Esophagus squamous epithelium (tissue), 5 donors: Measurements from ENCODE around the gene NR3C1. TPM values are rescaled to one million over a fixed set of nuclear protein-coding genes. Genes with fewer than 3 reads are reported as not detected.

ENCODE experiments used
- DNase-seq: peaks from one replicate; lab custom pipeline; 2025; lab: John Stamatoyannopoulos, UW
- H3K27ac ChIP-seq, 4 donors: fragments of 200-600 bp; sonication (generic); one replicate each; pipeline ENCODE4 v1.5.1; 2016 to 2019; ENCODE audit warnings: mild to moderate bottlenecking in 1 of 4
- H3K27me3 ChIP-seq, 4 donors: fragments of 200-600 bp; sonication (generic); 1 replicate in 3 of 4; 2 replicates in 1 of 4; pipeline versions ENCODE4 v1.5.1 to v1.6.0; 2017 to 2021; ENCODE audit warnings: antibody characterized with exemption in 1 of 4
- H3K36me3 ChIP-seq, 3 donors: fragments of 200-600 bp; sonication (generic); one replicate each; pipeline ENCODE4 v1.5.1; 2016 to 2019
- H3K4me1 ChIP-seq, 3 donors: fragments of 200-600 bp; sonication (generic); one replicate each; pipeline ENCODE4 v1.5.1; 2017 to 2019
- H3K4me3 ChIP-seq, 4 donors: fragments of 200-600 bp; sonication (generic); 1 replicate in 3 of 4; 2 replicates in 1 of 4; pipeline ENCODE4 v1.5.1; 2016 to 2019; ENCODE audit warnings: mild to moderate bottlenecking in 2 of 4, moderate library complexity in 1 of 4
- H3K9me3 ChIP-seq, 3 donors: fragments of 200-600 bp; sonication (generic); one replicate each; pipeline ENCODE4 v1.5.1; 2016 to 2019
- POLR2A ChIP-seq, 4 donors: fragments of 450-650 bp; IDR thresholded peaks; one replicate each; pipeline ENCODE4 v1.6.1; 2017; ENCODE audit warnings: antibody characterized with exemption in 4 of 4, mild to moderate bottlenecking in 4 of 4, moderate library complexity in 3 of 4
- whole genome bisulfite sequencing, 2 donors: methylation state at CpG; one replicate each; pipeline ENCODE4 v1.1.5; 2018; 5-methylcytosine and 5-hydroxymethylcytosine counted together
- intact Hi-C: fragments of 100-400 bp; cut with DNase I; formaldehyde crosslinking; loops from one replicate; pipeline ENCODE4 v1.15.0; 2022
- total RNA-seq, 4 donors: library from RNA; depleted of rRNA; stranded (reverse); fragments of >200 nt; gene quantifications; one replicate each; pipeline ENCODE4 v1.1.0, GENCODE V29; 2016
- TF ChIP-seq, protein P1 (sequence below), 6 experiments: fragments of 450-650 bp in 4 of 6; fragments of 200-600 bp in 2 of 6; sonication (generic) in 2 of 6; IDR thresholded peaks; one replicate each; pipeline ENCODE4 v1.5.1; 2016 to 2019; ENCODE audit warnings: antibody characterized with exemption in 6 of 6, mild to moderate bottlenecking in 4 of 6, moderate library complexity in 4 of 6
- donor health status: DM: yes; HTN: yes; CAD: no.

Gene NR3C1
- total RNA-seq, 4 donors from 2014 or later, result 16.7 to 51.1 (median 26.1) TPM

DNA sequence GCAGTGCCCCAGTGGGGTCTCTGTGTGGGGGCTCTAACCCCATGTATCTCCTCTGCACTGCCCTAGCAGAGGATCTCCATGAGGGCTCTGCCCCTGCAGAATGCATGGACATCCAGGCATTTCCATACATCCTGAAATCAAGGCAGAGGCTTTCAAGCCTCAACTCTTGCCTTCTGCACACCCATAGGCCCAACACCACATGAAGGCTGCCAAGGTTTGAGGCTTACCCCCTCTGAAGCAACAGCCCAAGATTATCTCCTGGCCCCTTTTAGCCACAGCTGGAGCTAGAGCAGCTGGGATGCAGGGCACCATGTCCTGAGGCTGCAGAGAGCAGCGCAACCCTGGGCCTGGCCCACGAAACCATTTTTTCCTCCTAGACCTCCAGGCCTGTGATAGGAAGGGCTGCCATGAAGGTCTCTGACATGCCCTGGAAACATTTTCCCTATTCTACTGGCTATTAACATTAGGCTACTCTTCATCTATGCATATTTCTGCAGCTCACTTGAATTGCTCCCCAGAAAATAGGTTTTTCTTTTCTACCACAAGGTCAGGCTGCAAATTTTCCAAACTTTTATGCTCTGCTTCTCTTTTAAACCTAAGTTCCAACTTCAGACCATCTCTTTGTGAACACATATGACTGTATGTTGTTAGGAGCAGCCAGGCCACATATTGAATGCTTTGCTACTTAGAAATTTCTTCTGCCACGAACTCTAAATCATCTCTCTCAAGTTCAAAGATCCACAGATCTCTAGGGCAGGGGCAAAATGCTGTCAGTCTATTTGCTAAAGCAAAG lies 18.4 kb downstream of the NR3C1 start:
- Histone ChIP-seq H3K36me3 (peaks cover 0 to 38% (median 0%) of the 10 kb centered on the region in 3 donors), H3K9me3 (peaks cover 0 to 18% (median 17%) of the 10 kb centered on the region in 3 donors), H3K4me3 (no peak overlapping the region), H3K4me1 (peaks cover 0 to 35% (median 16%) of the 10 kb centered on the region in 3 donors), H3K27ac (no peak overlapping the region), H3K27me3 (no peaks in the 10 kb centered on the region)
- TF ChIP-seq, protein P1, sequence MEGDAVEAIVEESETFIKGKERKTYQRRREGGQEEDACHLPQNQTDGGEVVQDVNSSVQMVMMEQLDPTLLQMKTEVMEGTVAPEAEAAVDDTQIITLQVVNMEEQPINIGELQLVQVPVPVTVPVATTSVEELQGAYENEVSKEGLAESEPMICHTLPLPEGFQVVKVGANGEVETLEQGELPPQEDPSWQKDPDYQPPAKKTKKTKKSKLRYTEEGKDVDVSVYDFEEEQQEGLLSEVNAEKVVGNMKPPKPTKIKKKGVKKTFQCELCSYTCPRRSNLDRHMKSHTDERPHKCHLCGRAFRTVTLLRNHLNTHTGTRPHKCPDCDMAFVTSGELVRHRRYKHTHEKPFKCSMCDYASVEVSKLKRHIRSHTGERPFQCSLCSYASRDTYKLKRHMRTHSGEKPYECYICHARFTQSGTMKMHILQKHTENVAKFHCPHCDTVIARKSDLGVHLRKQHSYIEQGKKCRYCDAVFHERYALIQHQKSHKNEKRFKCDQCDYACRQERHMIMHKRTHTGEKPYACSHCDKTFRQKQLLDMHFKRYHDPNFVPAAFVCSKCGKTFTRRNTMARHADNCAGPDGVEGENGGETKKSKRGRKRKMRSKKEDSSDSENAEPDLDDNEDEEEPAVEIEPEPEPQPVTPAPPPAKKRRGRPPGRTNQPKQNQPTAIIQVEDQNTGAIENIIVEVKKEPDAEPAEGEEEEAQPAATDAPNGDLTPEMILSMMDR (IDR thresholded peaks at IDR 0.05), result no peak
- TF ChIP-seq POLR2A (IDR thresholded peaks at IDR 0.05), result no peak
- 74 to 82% methylated on average over 3 of the region's 3 CpGs for WGBS, 2 donors
- intact Hi-C loops, result no loop called here
- DNase-seq, result no peak

DNA sequence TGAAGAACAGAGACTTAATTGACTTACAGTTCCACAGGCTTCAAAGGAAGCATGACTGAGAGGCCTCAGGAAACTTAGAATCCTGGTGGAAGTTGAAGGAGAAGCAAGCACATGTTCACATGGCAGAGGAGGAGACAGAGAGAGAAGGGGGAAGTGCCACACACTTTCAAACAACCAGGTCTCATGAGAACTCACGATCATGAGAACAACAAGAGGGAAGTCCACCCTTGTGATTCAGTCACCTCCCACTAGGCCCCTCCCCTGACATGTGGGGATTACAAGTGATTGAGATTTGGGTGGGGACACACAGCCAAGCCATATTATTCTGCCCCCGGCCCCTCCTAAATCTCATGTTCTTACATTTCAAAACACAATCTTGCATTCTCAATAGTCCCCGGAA lies 19.5 kb downstream of the NR3C1 start:
- TF ChIP-seq, protein P1 (IDR thresholded peaks at IDR 0.05), result no peak
- TF ChIP-seq POLR2A (IDR thresholded peaks at IDR 0.05), result no peak
- Histone ChIP-seq H3K4me1 (peaks cover 0 to 31% (median 9%) of the 10 kb centered on the region in 3 donors), H3K4me3 (no peak overlapping the region), H3K27ac (no peak overlapping the region), H3K27me3 (no peaks in the 10 kb centered on the region), H3K36me3 (peaks cover 0 to 38% (median 0%) of the 10 kb centered on the region in 3 donors), H3K9me3 (peaks cover 0 to 18% (median 17%) of the 10 kb centered on the region in 3 donors)
- WGBS, 2 donors, result 87 to 97% methylated on average over 3 of the region's 3 CpGs
- intact Hi-C loops, result no loop called here
- no peak for DNase-seq

DNA sequence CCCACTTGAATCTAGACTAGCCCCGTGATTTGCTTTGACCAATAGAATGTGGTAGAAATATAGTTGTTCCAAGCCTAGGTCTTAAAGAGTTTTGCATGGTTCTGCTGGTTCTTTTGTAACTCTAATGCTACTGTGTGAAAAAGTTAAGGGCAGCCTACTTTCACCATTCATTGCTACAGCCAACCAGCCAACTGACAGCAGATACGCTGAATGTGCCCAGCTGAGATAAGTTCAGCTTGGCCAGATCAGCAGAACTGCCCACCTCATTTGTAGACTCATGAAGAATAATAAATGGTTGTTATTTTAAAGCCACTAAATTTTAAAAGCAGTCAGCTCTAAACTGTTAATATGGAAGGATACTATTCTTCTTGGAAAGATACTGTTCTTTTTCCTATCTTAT lies 23.9 kb downstream of the NR3C1 start:
- intact Hi-C loops, result no loop called here
- Histone ChIP-seq H3K27me3 (no peaks in the 10 kb centered on the region), H3K4me3 (no peak overlapping the region), H3K4me1 (peaks cover 0 to 15% (median 4%) of the 10 kb centered on the region in 3 donors), H3K9me3 (peaks cover 0 to 2% (median 2%) of the 10 kb centered on the region in 3 donors), H3K36me3 (peaks cover 0 to 20% (median 0%) of the 10 kb centered on the region in 3 donors), H3K27ac (no peak overlapping the region)
- no peak for DNase-seq
- 86 to 97% methylated on average over 2 of the region's 2 CpGs for WGBS, 2 donors
- TF ChIP-seq, protein P1 (IDR thresholded peaks at IDR 0.05), result no peak
- TF ChIP-seq POLR2A (IDR thresholded peaks at IDR 0.05), result no peak

DNA sequence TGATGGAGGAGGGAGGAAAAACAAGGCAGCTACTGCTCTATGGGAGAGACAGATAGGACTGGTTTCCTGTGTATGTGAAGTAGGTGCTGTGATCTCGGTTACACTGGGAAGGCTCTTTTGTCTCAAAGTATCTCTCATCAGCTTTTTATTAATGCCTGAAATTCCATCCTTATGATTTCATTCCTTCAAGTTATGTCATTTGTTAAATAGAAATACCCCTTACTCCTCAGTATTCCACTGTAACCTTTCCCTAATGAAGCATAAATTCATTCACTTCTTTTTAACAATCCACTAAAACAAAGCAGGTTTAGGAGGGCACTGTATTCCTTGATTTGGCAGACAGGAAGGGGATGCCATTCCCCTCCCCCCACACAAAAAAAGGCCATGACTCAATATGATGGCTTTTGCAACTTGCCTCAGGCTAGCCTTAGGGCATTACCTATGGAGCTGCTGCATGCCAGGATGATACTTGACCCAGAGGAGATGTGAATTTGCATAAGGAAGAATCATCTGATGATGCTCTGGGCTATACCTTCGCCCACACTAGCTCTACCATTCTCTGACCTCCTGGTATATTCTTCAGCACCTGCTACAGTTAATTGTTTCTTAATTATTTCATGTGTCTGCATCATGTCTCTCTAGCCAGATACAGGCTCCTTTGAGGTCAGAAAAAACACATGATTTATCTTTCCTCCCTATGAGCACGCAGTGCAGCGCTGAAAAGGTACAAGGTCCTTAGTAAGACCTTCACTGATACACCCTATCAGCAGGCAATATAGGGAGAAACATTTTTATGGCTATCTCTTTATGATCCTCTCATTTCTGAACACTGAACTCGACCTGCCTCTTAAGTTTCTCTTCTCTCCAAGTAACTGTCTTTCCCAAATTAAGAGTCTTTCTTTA lies 26.3 kb downstream of the NR3C1 start:
- TF ChIP-seq, protein P1 (IDR thresholded peaks at IDR 0.05), result no peak
- no peak for TF ChIP-seq POLR2A (IDR thresholded peaks at IDR 0.05)
- DNase-seq, result no peak
- no peak overlapping the region for H3K4me3 ChIP-seq
- no peaks in the 10 kb centered on the region for H3K36me3 ChIP-seq
- H3K4me1 ChIP-seq, result peaks cover 0 to 27% (median 5%) of the 10 kb centered on the region in 3 donors
- WGBS, 2 donors, result 79 to 83% methylated on average over 5 of the region's 5 CpGs
- no peaks in the 10 kb centered on the region for H3K9me3 ChIP-seq
- H3K27me3 ChIP-seq, result no peaks in the 10 kb centered on the region
- no peak overlapping the region for H3K27ac ChIP-seq
- intact Hi-C loops, result no loop called here
